ENCODE measurements around the gene COL23A1.

COL23A1 gene

GRCh38 chr5:178338750-178339144 lies 251.4 kb downstream of the COL23A1 start:
- H3K27ac ChIP-seq = no peak overlapping the region
- no peak for TF ChIP-seq POLR2AphosphoS5 (IDR thresholded peaks at IDR 0.05; ENCODE audit: borderline replicate concordance, low read depth, low read length)
- no peak for TF ChIP-seq FOXP2 (optimal IDR thresholded peaks at IDR 0.05; ENCODE audit: control extremely low read depth, extremely low read length, insufficient read depth)
- no peak for TF ChIP-seq EZH2 (IDR thresholded peaks at IDR 0.05)
- H3K9ac ChIP-seq (ENCODE audit: insufficient read length) = no peak overlapping the region
- no peak for DNase-seq (ENCODE audit: low read depth, low spot score)
- H3K4me3 ChIP-seq = no peak overlapping the region
- no peaks in the 10 kb centered on the region for H3K9me3 ChIP-seq (ENCODE audit: low read depth, low read length)
- no peaks in the 10 kb centered on the region for H3K36me3 ChIP-seq (ENCODE audit: insufficient read depth, low read length)

- no peaks in the 10 kb centered on the region for H3K36me3 ChIP-seq (ENCODE audit: insufficient read depth, low read length)
- H3K27ac ChIP-seq = no peak overlapping the region
- TF ChIP-seq EZH2 (IDR thresholded peaks at IDR 0.05) (no peak), POLR2AphosphoS5 (IDR thresholded peaks at IDR 0.05; ENCODE audit: borderline replicate concordance, low read depth, low read length) (no peak)
- DNase-seq (ENCODE audit: low read depth, low spot score) = no peak
- no peaks in the 10 kb centered on the region for H3K9me3 ChIP-seq (ENCODE audit: low read depth, low read length)
- no peak overlapping the region for H3K9ac ChIP-seq (ENCODE audit: insufficient read length)
- H3K4me3 ChIP-seq = no peak overlapping the region
Observed at GRCh38 chr5:178338126-178338749, 252.0 kb downstream of the COL23A1 start.

GRCh38 chr5:178337334-178337741 lies 252.9 kb downstream of the COL23A1 start:
- H3K36me3 ChIP-seq (ENCODE audit: insufficient read depth, low read length) = no peaks in the 10 kb centered on the region
- no peak overlapping the region for H3K9ac ChIP-seq (ENCODE audit: insufficient read length)
- H3K4me3 ChIP-seq = no peak overlapping the region
- TF ChIP-seq EZH2 (IDR thresholded peaks at IDR 0.05) = no peak
- TF ChIP-seq POLR2AphosphoS5 (IDR thresholded peaks at IDR 0.05; ENCODE audit: borderline replicate concordance, low read depth, low read length) = no peak
- no peak for TF ChIP-seq FOXP2 (optimal IDR thresholded peaks at IDR 0.05; ENCODE audit: control extremely low read depth, extremely low read length, insufficient read depth)
- H3K27ac ChIP-seq = no peak overlapping the region
- DNase-seq (ENCODE audit: low read depth, low spot score) = no peak
- no peaks in the 10 kb centered on the region for H3K9me3 ChIP-seq (ENCODE audit: low read depth, low read length)

- Histone ChIP-seq H3K36me3 (ENCODE audit: insufficient read depth, low read length) (no peaks in the 10 kb centered on the region), H3K4me3 (no peak overlapping the region), H3K9me3 (ENCODE audit: low read depth, low read length) (no peaks in the 10 kb centered on the region), H3K27ac (no peak overlapping the region), H3K9ac (ENCODE audit: insufficient read length) (no peak overlapping the region)
- TF ChIP-seq POLR2AphosphoS5 (IDR thresholded peaks at IDR 0.05; ENCODE audit: borderline replicate concordance, low read depth, low read length) (no peak), EZH2 (IDR thresholded peaks at IDR 0.05) (no peak), FOXP2 (optimal IDR thresholded peaks at IDR 0.05; ENCODE audit: control extremely low read depth, extremely low read length, insufficient read depth) (no peak)
- DNase-seq (ENCODE audit: low read depth, low spot score) = no peak
Observed at GRCh38 chr5:178336889-178337288, 253.3 kb downstream of the COL23A1 start.

GRCh38 chr5:178335302-178336030 lies 254.7 kb downstream of the COL23A1 start:
- no peak overlapping the region for H3K4me3 ChIP-seq
- H3K9ac ChIP-seq (ENCODE audit: insufficient read length) = no peak overlapping the region
- no peaks in the 10 kb centered on the region for H3K36me3 ChIP-seq (ENCODE audit: insufficient read depth, low read length)
- no peak for TF ChIP-seq EZH2 (IDR thresholded peaks at IDR 0.05)
- TF ChIP-seq FOXP2 (optimal IDR thresholded peaks at IDR 0.05; ENCODE audit: control extremely low read depth, extremely low read length, insufficient read depth) = no peak
- no peak for TF ChIP-seq POLR2AphosphoS5 (IDR thresholded peaks at IDR 0.05; ENCODE audit: borderline replicate concordance, low read depth, low read length)
- DNase-seq (ENCODE audit: low read depth, low spot score) = no peak
- no peaks in the 10 kb centered on the region for H3K9me3 ChIP-seq (ENCODE audit: low read depth, low read length)
- H3K27ac ChIP-seq = no peak overlapping the region

GRCh38 chr5:178334861-178335260 lies 255.3 kb downstream of the COL23A1 start:
- no peak overlapping the region for H3K27ac ChIP-seq
- no peaks in the 10 kb centered on the region for H3K9me3 ChIP-seq (ENCODE audit: low read depth, low read length)
- no peak overlapping the region for H3K9ac ChIP-seq (ENCODE audit: insufficient read length)
- DNase-seq (ENCODE audit: low read depth, low spot score) = no peak
- no peaks in the 10 kb centered on the region for H3K36me3 ChIP-seq (ENCODE audit: insufficient read depth, low read length)
- TF ChIP-seq POLR2AphosphoS5 (IDR thresholded peaks at IDR 0.05; ENCODE audit: borderline replicate concordance, low read depth, low read length) = no peak
- TF ChIP-seq EZH2 (IDR thresholded peaks at IDR 0.05) = no peak
- no peak for TF ChIP-seq FOXP2 (optimal IDR thresholded peaks at IDR 0.05; ENCODE audit: control extremely low read depth, extremely low read length, insufficient read depth)
- no peak overlapping the region for H3K4me3 ChIP-seq

GRCh38 chr5:178333821-178334481 lies 256.2 kb downstream of the COL23A1 start:
- no peak for TF ChIP-seq FOXP2 (optimal IDR thresholded peaks at IDR 0.05; ENCODE audit: control extremely low read depth, extremely low read length, insufficient read depth)
- no peak for TF ChIP-seq EZH2 (IDR thresholded peaks at IDR 0.05)
- Histone ChIP-seq H3K9me3 (ENCODE audit: low read depth, low read length) (no peaks in the 10 kb centered on the region), H3K4me3 (no peak overlapping the region), H3K27ac (no peak overlapping the region), H3K36me3 (ENCODE audit: insufficient read depth, low read length) (no peaks in the 10 kb centered on the region), H3K9ac (ENCODE audit: insufficient read length) (no peak overlapping the region)
- no peak for DNase-seq (ENCODE audit: low read depth, low spot score)

GRCh38 chr5:178332210-178332641 lies 258.0 kb downstream of the COL23A1 start:
- H3K4me3 ChIP-seq = no peak overlapping the region
- DNase-seq (ENCODE audit: low read depth, low spot score) = no peak
- H3K9me3 ChIP-seq (ENCODE audit: low read depth, low read length) = no peaks in the 10 kb centered on the region
- TF ChIP-seq EZH2 (IDR thresholded peaks at IDR 0.05) = no peak
- no peak for TF ChIP-seq POLR2AphosphoS5 (IDR thresholded peaks at IDR 0.05; ENCODE audit: borderline replicate concordance, low read depth, low read length)
- no peak for TF ChIP-seq FOXP2 (optimal IDR thresholded peaks at IDR 0.05; ENCODE audit: control extremely low read depth, extremely low read length, insufficient read depth)
- no peaks in the 10 kb centered on the region for H3K36me3 ChIP-seq (ENCODE audit: insufficient read depth, low read length)
- H3K27ac ChIP-seq = no peak overlapping the region
- H3K9ac ChIP-seq (ENCODE audit: insufficient read length) = no peak overlapping the region

Measured in SK-N-MC (cell line).